NCI-H1417 (cell line): ENCODE results near the gene MRRF.
"Not testable (repeated sequence)": the region's sequence is repeated elsewhere in the genome, so short reads cannot be mapped to it uniquely, and the experiment has no call there.

Experiments
- DNase-seq, 3 experiments: peaks; one replicate each; lab custom pipeline; 2025; lab: John Stamatoyannopoulos, UW

The MRRF gene

GRCh38 chr9:122355336-122355875 lies 90.7 kb downstream of the MRRF start:
- DNase-seq, result no peak

GRCh38 chr9:122356627-122357026 lies 91.9 kb downstream of the MRRF start:
- no peak for DNase-seq

GRCh38 chr9:122360891-122361290 lies 96.2 kb downstream of the MRRF start:
- no peak for DNase-seq

- not testable (repeated sequence) for DNase-seq
Measured at GRCh38 chr9:122363131-122363530, 98.4 kb downstream of the MRRF start.

GRCh38 chr9:122364117-122364782 lies 99.6 kb downstream of the MRRF start:
- no peak for DNase-seq

- no peak for DNase-seq
Measured at GRCh38 chr9:122364783-122365150, 100.1 kb downstream of the MRRF start.

GRCh38 chr9:122366074-122366660 lies 101.5 kb downstream of the MRRF start:
- no peak for DNase-seq

- no peak for DNase-seq
Measured at GRCh38 chr9:122367065-122367464, 102.4 kb downstream of the MRRF start.

- no peak for DNase-seq
Measured at GRCh38 chr9:122367774-122368460, 103.2 kb downstream of the MRRF start.

GRCh38 chr9:122368642-122369041 lies 104.0 kb downstream of the MRRF start:
- DNase-seq, result no peak

- no peak for DNase-seq
Measured at GRCh38 chr9:122370303-122370702, 105.6 kb downstream of the MRRF start.

GRCh38 chr9:122370869-122371755 lies 106.4 kb downstream of the MRRF start, which contains the start of gene PTGS1:
TSS of gene PTGS1 (plus strand) at chr9:122371024. CDS start at chr9:122371085, 61 bp downstream.
- peak in 2 of 3 experiments; percentile 47 to 64 for DNase-seq

- DNase-seq, result no peak
Measured at GRCh38 chr9:122371846-122372245, 107.2 kb downstream of the MRRF start.

GRCh38 chr9:122372856-122373845 lies 108.5 kb downstream of the MRRF start:
- no peak for DNase-seq

- no peak for DNase-seq
Measured at GRCh38 chr9:122374885-122375420, 110.3 kb downstream of the MRRF start.

GRCh38 chr9:122376796-122377195 lies 112.1 kb downstream of the MRRF start:
- DNase-seq, result no peak

- no peak for DNase-seq
Measured at GRCh38 chr9:122377241-122378164, 112.8 kb downstream of the MRRF start.

GRCh38 chr9:122378236-122378635 lies 113.6 kb downstream of the MRRF start:
- no peak for DNase-seq

- DNase-seq, result no peak
Measured at GRCh38 chr9:122379340-122379739, 114.7 kb downstream of the MRRF start.
